Measurements from ENCODE around the gene ZNF521.

ZNF521 gene

GRCh38 chr18:25047983-25048382 lies 304.0 kb downstream of the ZNF521 start:
- TF ChIP-seq, protein P1, sequence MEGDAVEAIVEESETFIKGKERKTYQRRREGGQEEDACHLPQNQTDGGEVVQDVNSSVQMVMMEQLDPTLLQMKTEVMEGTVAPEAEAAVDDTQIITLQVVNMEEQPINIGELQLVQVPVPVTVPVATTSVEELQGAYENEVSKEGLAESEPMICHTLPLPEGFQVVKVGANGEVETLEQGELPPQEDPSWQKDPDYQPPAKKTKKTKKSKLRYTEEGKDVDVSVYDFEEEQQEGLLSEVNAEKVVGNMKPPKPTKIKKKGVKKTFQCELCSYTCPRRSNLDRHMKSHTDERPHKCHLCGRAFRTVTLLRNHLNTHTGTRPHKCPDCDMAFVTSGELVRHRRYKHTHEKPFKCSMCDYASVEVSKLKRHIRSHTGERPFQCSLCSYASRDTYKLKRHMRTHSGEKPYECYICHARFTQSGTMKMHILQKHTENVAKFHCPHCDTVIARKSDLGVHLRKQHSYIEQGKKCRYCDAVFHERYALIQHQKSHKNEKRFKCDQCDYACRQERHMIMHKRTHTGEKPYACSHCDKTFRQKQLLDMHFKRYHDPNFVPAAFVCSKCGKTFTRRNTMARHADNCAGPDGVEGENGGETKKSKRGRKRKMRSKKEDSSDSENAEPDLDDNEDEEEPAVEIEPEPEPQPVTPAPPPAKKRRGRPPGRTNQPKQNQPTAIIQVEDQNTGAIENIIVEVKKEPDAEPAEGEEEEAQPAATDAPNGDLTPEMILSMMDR (IDR thresholded peaks at IDR 0.05; ENCODE audit: low read depth, low read length), result no peak
- no peak for DNase-seq (ENCODE audit: low read depth in 2 of 2)
- H3K4me3 ChIP-seq (replicated peaks in 1 of 2; ENCODE audit: low read depth in 2 of 2, low read length in 2 of 2), result no peak overlapping the region

DNA sequence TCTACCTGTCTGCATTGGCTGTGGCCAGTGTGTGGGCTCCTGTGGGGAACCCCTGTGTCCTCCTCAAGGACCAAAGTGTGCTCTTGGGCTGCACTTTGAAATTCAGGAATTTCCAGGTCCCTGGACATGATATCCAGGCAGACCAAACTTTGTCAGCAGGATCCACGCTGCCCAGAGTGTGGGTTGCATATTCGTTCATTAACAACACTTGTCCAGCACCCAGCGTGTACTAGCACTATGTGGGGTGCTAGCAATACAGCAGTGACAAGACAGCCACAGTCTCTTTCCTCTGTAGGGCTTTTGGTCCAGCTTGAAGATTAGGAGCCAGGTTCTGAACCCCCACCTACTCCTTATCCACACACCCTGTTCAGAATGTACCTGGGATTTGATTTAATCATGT lies 304.5 kb downstream of the ZNF521 start:
- TF ChIP-seq, protein P1 (IDR thresholded peaks at IDR 0.05; ENCODE audit: low read depth, low read length), result no peak
- H3K4me3 ChIP-seq (replicated peaks in 1 of 2; ENCODE audit: low read depth in 2 of 2, low read length in 2 of 2), result no peak overlapping the region
- DNase-seq (ENCODE audit: low read depth in 2 of 2), result no peak

DNA sequence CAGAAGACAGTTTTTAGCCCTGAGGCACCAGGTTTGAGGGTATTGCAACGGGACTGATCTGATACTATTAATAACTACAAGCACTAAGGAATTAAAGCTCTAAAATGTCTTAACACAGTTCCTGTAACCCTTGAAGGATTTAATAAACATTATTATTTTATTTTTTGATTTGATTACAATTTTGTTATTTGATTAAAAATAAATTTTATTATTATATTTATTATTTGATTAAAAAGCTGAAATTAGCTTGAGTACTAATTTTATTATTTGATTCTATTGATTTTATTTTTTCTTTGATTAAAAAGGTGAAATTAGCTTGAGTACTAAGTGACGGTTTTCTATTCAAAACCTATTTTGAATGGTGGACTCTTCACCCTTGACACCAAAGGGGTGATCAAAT lies 307.3 kb downstream of the ZNF521 start:
- H3K4me3 ChIP-seq (replicated peaks in 1 of 2; ENCODE audit: low read depth in 2 of 2, low read length in 2 of 2), result no peak overlapping the region
- DNase-seq (ENCODE audit: low read depth in 2 of 2), result no peak
- TF ChIP-seq, protein P1 (IDR thresholded peaks at IDR 0.05; ENCODE audit: low read depth, low read length), result no peak

DNA sequence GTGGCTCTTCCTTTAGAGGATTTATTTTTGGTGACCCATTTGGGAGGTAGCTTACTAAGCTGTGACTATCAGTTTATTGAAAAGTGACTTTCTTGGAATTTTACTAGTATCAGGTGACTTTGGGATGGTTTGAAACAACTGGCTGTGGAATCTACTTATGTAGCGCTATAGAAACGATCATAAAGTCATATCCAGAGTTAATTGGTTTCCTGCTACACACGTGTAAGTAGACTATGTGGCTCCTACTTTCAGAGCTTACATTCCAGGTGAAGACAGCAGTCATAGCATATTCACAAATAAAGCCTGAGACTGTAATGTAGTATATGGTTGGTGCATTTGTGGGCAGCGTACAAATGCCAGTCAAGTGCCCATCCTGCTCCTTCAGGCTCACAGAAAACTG lies 308.9 kb downstream of the ZNF521 start:
- TF ChIP-seq, protein P1 (IDR thresholded peaks at IDR 0.05; ENCODE audit: low read depth, low read length), result no peak
- no peak for DNase-seq (ENCODE audit: low read depth in 2 of 2)

GRCh38 chr18:25042641-25043051 lies 309.3 kb downstream of the ZNF521 start:
- H3K4me3 ChIP-seq (replicated peaks in 1 of 2; ENCODE audit: low read depth in 2 of 2, low read length in 2 of 2), result no peak overlapping the region
- TF ChIP-seq, protein P1 (IDR thresholded peaks at IDR 0.05; ENCODE audit: low read depth, low read length), result no peak
- DNase-seq (ENCODE audit: low read depth in 2 of 2), result peak in 1 of 2 donors; percentile 5

More for the DNA sequence above, 308.9 kb downstream of the ZNF521 start:
- H3K4me3 ChIP-seq (replicated peaks in 1 of 2; ENCODE audit: low read depth in 2 of 2, low read length in 2 of 2), result no peak overlapping the region

GRCh38 chr18:25039781-25040180 lies 312.2 kb downstream of the ZNF521 start:
- TF ChIP-seq, protein P1 (IDR thresholded peaks at IDR 0.05; ENCODE audit: low read depth, low read length), result no peak
- no peak overlapping the region for H3K4me3 ChIP-seq (replicated peaks in 1 of 2; ENCODE audit: low read depth in 2 of 2, low read length in 2 of 2)
- DNase-seq (ENCODE audit: low read depth in 2 of 2), result no peak

DNA sequence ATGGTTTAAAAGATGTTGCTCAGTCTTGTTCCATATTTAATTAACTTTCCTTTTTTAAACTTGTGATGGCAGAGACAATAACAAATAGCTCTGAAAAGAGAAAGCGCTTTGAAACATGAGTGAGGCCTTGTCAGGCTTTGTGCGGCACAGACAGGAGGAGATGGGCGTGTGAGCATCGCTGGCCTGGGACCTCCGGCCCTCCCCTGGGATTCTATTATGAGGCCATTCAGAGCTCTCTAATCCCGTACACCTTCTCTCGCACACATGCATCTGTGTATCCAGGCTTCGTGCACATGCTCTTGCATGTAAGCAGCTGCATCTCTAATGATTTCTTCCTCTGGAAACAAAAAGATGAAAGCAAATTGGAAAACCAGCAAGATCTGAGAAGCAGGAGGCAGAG lies 313.7 kb downstream of the ZNF521 start:
- H3K4me3 ChIP-seq (replicated peaks in 1 of 2; ENCODE audit: low read depth in 2 of 2, low read length in 2 of 2), result no peak overlapping the region
- DNase-seq (ENCODE audit: low read depth in 2 of 2), result no peak
- TF ChIP-seq, protein P1 (IDR thresholded peaks at IDR 0.05; ENCODE audit: low read depth, low read length), result no peak
